Nephron progenitor cell (in vitro differentiated cells): Measurements from ENCODE around the gene SHC3.

Experiments
- DNase-seq: peaks from one replicate; pipeline ENCODE4 v3.0.0; 2021
- H3K27ac Mint-ChIP-seq: 2 replicates; pipeline ENCODE4 v1.8.0; 2021; ENCODE audit warnings: mild to moderate bottlenecking, moderate library complexity, mixed read lengths
- H3K27me3 Mint-ChIP-seq: 2 replicates; pipeline ENCODE4 v1.8.0; 2021; ENCODE audit warnings: mild to moderate bottlenecking, low read depth, mixed read lengths; ENCODE audit not compliant: poor library complexity
- H3K36me3 Mint-ChIP-seq: 2 replicates; pipeline ENCODE4 v1.8.0; 2021; ENCODE audit warnings: low read depth, mixed read lengths
- H3K4me1 Mint-ChIP-seq: 2 replicates; pipeline ENCODE4 v1.8.0; 2021; ENCODE audit warnings: mixed read lengths
- H3K4me3 Mint-ChIP-seq: 2 replicates; pipeline ENCODE4 v1.8.0; 2021; ENCODE audit warnings: mild to moderate bottlenecking, moderate library complexity, mixed read lengths
- H3K9me3 Mint-ChIP-seq: 2 replicates; pipeline ENCODE4 v1.8.0; 2021; ENCODE audit warnings: mild to moderate bottlenecking, moderate library complexity, mixed read lengths
- CTCF ChIP-seq: fragments of 200-600 bp; sonication (generic); IDR thresholded peaks from 2 replicates; pipeline ENCODE4 v1.5.0; 2021; ENCODE audit warnings: antibody characterized with exemption

The SHC3 gene

DNA sequence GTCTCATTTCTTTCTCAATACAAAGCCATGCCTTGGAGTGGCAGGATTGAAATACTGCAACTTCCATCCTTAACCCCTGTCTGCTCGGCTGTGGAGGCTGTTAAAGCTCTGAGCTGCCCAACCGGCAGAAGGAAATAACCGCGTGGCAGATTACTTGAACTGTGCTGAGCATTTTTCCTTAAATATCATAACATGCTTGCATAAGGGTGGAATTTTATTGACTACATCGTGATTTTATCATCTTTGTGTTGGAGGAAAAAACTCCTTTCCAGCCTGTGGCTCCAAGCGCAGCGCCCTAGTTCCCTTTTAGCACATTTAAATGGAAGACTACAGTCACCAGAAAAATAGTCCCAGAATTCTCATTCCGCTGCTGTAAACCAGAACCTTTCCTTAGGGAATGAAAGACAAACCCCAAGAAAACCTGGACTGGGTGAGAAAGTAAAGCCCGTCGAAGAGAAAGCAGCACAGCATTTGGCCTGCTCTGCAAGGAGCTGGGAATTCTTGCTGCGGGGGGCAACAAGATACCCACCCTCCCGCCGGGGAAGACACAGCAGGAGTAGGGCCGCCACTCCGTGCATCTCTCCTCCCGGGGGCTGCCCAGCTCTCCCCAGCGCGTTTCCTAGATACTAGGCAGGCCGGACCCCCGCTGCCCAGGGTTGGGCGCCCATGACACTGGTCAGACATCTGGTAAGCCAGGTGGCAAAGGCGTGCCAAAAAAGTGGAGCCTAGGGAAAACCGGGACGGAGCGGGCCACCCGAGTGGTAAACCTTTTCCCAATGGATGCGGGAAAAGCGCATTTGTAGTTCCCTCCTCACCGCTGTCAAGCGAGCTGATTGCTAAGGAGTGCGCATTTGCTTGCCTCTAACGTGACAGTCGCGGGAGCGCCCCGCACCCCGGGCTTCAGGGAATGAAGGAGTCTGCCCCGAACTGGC, 1.3 kb downstream of the SHC3 start:
- Mint-ChIP-seq H3K27me3 (peaks cover 76% of the 10 kb centered on the region), H3K4me3 (peak overlapping the region; percentile 63), H3K36me3 (no peaks in the 10 kb centered on the region), H3K9me3 (no peaks in the 10 kb centered on the region), H3K27ac (no peak overlapping the region), H3K4me1 (peaks cover 35% of the 10 kb centered on the region)
- peak; percentile 10 for DNase-seq
- TF ChIP-seq CTCF, result no peak

DNA sequence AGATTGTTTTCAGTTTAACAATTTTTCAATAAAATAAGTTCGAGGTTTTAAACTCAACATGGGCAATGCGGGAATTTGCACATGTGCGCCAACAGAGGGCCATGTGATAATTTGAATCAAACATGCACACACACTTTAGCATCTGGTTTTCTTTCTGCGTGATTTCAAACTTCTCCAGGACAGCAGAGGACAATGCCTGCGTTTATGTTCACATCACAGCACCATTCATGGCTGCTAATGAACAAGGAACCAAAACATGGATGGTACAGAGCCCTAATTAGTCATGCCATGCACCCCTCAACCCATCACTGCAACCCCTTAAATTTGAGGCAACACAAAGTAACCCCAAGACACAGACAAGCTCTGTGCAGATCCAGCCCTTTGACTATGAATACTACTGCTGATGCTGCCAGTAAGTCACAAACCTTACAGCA, 2.8 kb downstream of the SHC3 start:
- no peak for TF ChIP-seq CTCF
- Mint-ChIP-seq H3K9me3 (no peaks in the 10 kb centered on the region), H3K4me1 (peaks cover 36% of the 10 kb centered on the region), H3K27me3 (peaks cover 78% of the 10 kb centered on the region), H3K4me3 (no peak overlapping the region), H3K27ac (no peak overlapping the region), H3K36me3 (no peaks in the 10 kb centered on the region)
- DNase-seq, result no peak

GRCh38 chr9:89174291-89174690, 4.3 kb downstream of the SHC3 start:
- Mint-ChIP-seq H3K27me3 (peaks cover 65% of the 10 kb centered on the region), H3K9me3 (no peaks in the 10 kb centered on the region), H3K4me3 (no peak overlapping the region), H3K27ac (no peak overlapping the region), H3K4me1 (peaks cover 21% of the 10 kb centered on the region), H3K36me3 (no peaks in the 10 kb centered on the region)
- DNase-seq, result no peak
- no peak for TF ChIP-seq CTCF

- Mint-ChIP-seq H3K36me3 (no peaks in the 10 kb centered on the region), H3K4me1 (peaks cover 12% of the 10 kb centered on the region), H3K27me3 (peaks cover 56% of the 10 kb centered on the region), H3K9me3 (no peaks in the 10 kb centered on the region), H3K4me3 (no peak overlapping the region), H3K27ac (no peak overlapping the region)
- no peak for DNase-seq
- TF ChIP-seq CTCF, result no peak
These were observed 5.5 kb downstream of the SHC3 start for GRCh38 chr9:89173072-89173471.

GRCh38 chr9:89172398-89172797, 6.2 kb downstream of the SHC3 start:
- Mint-ChIP-seq H3K27ac (no peak overlapping the region), H3K27me3 (peaks cover 54% of the 10 kb centered on the region), H3K9me3 (no peaks in the 10 kb centered on the region), H3K4me3 (no peak overlapping the region), H3K36me3 (no peaks in the 10 kb centered on the region), H3K4me1 (peaks cover 12% of the 10 kb centered on the region)
- TF ChIP-seq CTCF, result no peak
- DNase-seq, result no peak

DNA sequence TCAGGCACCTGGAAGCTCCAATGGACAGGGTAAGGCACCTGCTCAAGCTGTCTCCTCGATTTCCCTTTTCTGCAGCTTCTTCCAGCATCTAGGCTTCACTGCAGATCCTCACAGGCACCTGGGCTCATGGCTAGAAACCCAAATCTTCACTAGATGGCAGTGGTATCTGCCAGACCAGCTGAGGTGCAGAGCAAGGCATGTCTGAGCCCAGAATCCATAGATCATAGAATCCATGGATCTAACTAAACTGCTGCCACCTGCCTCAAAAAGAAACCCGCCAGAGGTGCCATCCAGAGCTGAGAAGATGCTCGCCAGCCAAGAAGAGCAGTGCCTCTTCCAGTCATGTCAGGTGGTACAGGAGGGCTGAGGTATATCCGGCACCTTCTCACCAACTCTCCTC, 6.9 kb downstream of the SHC3 start:
- Mint-ChIP-seq H3K27me3 (peaks cover 47% of the 10 kb centered on the region), H3K4me1 (peaks cover 7% of the 10 kb centered on the region), H3K9me3 (no peaks in the 10 kb centered on the region), H3K4me3 (no peak overlapping the region), H3K27ac (no peak overlapping the region), H3K36me3 (no peaks in the 10 kb centered on the region)
- DNase-seq, result no peak
- TF ChIP-seq CTCF, result no peak
